NCI-H526 (cell line): ENCODE data around the gene CLCNKB.
"Not testable (repeated sequence)": the region's sequence is repeated elsewhere in the genome, so short reads cannot be mapped to it uniquely, and the experiment has no call there.

Experiments used
- DNase-seq, 2 experiments: peaks; one replicate each; lab custom pipeline; 2025; lab: John Stamatoyannopoulos, UW

The CLCNKB gene

GRCh38 chr1:16015491-16015890 lies 28.1 kb upstream of the CLCNKB start:
- no peak for DNase-seq

GRCh38 chr1:16015960-16016901 lies 27.4 kb upstream of the CLCNKB start:
- no peak for DNase-seq

- DNase-seq = no peak
Measured at GRCh38 chr1:16017076-16017460, 26.5 kb upstream of the CLCNKB start.

GRCh38 chr1:16017461-16018303 lies 25.9 kb upstream of the CLCNKB start, which contains the start of gene HSPB7:
HSPB7 (minus strand) TSS chr1:16018043; CDS start chr1:16017963, 80 bp downstream.
- peak in 1 of 2 experiments; percentile 23 for DNase-seq

- DNase-seq = no peak
Measured at GRCh38 chr1:16018308-16018707, 25.3 kb upstream of the CLCNKB start.

- DNase-seq = no peak
Measured at GRCh38 chr1:16018749-16019643, 24.6 kb upstream of the CLCNKB start.

GRCh38 chr1:16019644-16020277 lies 23.8 kb upstream of the CLCNKB start:
- DNase-seq = no peak

GRCh38 chr1:16020325-16020724 lies 23.3 kb upstream of the CLCNKB start:
- DNase-seq = no peak

- DNase-seq = not testable (repeated sequence)
Measured at GRCh38 chr1:16020878-16021277, 22.7 kb upstream of the CLCNKB start.

GRCh38 chr1:16021681-16022080 lies 21.9 kb upstream of the CLCNKB start, which contains the start of gene CLCNKA:
CLCNKA (plus strand) TSS chr1:16022036; CDS start chr1:16022620, 584 bp downstream.
- peak; percentile 33 to 76 for DNase-seq

GRCh38 chr1:16022393-16022792 lies 21.2 kb upstream of the CLCNKB start:
- no peak for DNase-seq

- DNase-seq = no peak
Measured at GRCh38 chr1:16023050-16023653, 20.4 kb upstream of the CLCNKB start.

GRCh38 chr1:16026302-16026701 lies 17.3 kb upstream of the CLCNKB start:
- DNase-seq = not testable (repeated sequence)

- peak in 1 of 2 experiments; percentile 60 for DNase-seq
Measured at GRCh38 chr1:16026723-16027484, 16.7 kb upstream of the CLCNKB start.

- DNase-seq = no peak
Measured at GRCh38 chr1:16028237-16029002, 15.2 kb upstream of the CLCNKB start.

- DNase-seq = not testable (repeated sequence)
Measured at GRCh38 chr1:16029003-16029268, 14.6 kb upstream of the CLCNKB start.

GRCh38 chr1:16029288-16029687 lies 14.3 kb upstream of the CLCNKB start:
- DNase-seq = no peak

GRCh38 chr1:16031551-16031950 lies 12.0 kb upstream of the CLCNKB start:
- no peak for DNase-seq

- peak; percentile 61 to 93 for DNase-seq
Measured at GRCh38 chr1:16032388-16033102, 11.0 kb upstream of the CLCNKB start.
